Endothelial cell (in vitro differentiated cells): Measurements from ENCODE around the gene DSC2. TPM values are rescaled to one million over a fixed set of nuclear protein-coding genes. Genes with fewer than 3 reads are reported as not detected.
"Not testable (repeated sequence)": the region's sequence is repeated elsewhere in the genome, so short reads cannot be mapped to it uniquely, and the experiment has no call there.

ENCODE experiments used
- DNase-seq: peaks from one replicate; pipeline ENCODE4 v3.0.0; 2021; ENCODE audit warnings: low spot score
- H3K27ac Mint-ChIP-seq: one replicate; pipeline ENCODE4 v1.8.0; 2021; ENCODE audit warnings: mixed read lengths, inconsistent platforms; ENCODE audit not compliant: unreplicated experiment
- H3K27me3 Mint-ChIP-seq: one replicate; pipeline ENCODE4 v1.8.0; 2021; ENCODE audit warnings: mild to moderate bottlenecking, moderate library complexity, mixed read lengths, inconsistent platforms; ENCODE audit not compliant: unreplicated experiment
- H3K36me3 Mint-ChIP-seq: one replicate; pipeline ENCODE4 v1.8.0; 2021; ENCODE audit warnings: mild to moderate bottlenecking, low read depth, mixed read lengths, inconsistent platforms; ENCODE audit not compliant: unreplicated experiment
- H3K4me1 Mint-ChIP-seq: one replicate; pipeline ENCODE4 v1.8.0; 2021; ENCODE audit warnings: mild to moderate bottlenecking, mixed read lengths, inconsistent platforms; ENCODE audit not compliant: unreplicated experiment
- H3K4me3 Mint-ChIP-seq: one replicate; pipeline ENCODE4 v1.8.0; 2021; ENCODE audit warnings: mild to moderate bottlenecking, mixed read lengths, inconsistent platforms; ENCODE audit not compliant: unreplicated experiment
- H3K9me3 Mint-ChIP-seq: one replicate; pipeline ENCODE4 v1.8.0; 2021; ENCODE audit warnings: mixed read lengths, inconsistent platforms; ENCODE audit not compliant: unreplicated experiment
- total RNA-seq: library from RNA; stranded (reverse); fragmentation: NEBNext Ultra II Directional; extraction: Animal tissue kit (Norgen Biotek cat#: 25700); gene quantifications from one replicate; pipeline ENCODE4 v1.2.1, GENCODE V29; 2021; ENCODE audit not compliant: unreplicated experiment
- TF ChIP-seq, protein P1 (sequence below): fragments of 200-600 bp; sonication (generic); IDR thresholded peaks from one replicate; pipeline ENCODE4 v1.5.0; 2021; ENCODE audit warnings: antibody characterized with exemption; ENCODE audit not compliant: unreplicated experiment

Gene DSC2
- total RNA-seq, 1 donor from 2014 or later, result 65.4 TPM

DNA sequence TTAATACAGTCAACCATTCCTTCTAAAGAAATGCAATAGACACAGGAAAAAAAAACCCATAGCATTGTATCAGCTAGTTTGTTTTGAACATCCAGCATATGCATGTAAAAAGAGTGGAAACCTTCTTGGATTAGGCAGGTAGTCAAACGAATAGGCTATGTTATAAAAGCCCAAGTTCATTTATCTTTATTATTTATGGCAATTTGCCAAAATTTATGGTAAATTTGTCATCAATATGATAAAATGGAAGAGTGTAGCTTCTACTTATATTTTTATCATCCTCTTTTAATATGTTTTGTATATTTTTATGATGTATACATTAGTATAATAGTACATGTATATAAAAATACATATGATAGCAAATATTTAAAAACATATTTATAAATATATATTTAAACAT is 36.5 kb upstream of the DSC2 start:
- Mint-ChIP-seq H3K9me3 (no peaks in the 10 kb centered on the region), H3K4me1 (no peaks in the 10 kb centered on the region), H3K4me3 (no peak overlapping the region), H3K27me3 (no peaks in the 10 kb centered on the region), H3K27ac (no peak overlapping the region), H3K36me3 (no peaks in the 10 kb centered on the region)
- TF ChIP-seq, protein P1, sequence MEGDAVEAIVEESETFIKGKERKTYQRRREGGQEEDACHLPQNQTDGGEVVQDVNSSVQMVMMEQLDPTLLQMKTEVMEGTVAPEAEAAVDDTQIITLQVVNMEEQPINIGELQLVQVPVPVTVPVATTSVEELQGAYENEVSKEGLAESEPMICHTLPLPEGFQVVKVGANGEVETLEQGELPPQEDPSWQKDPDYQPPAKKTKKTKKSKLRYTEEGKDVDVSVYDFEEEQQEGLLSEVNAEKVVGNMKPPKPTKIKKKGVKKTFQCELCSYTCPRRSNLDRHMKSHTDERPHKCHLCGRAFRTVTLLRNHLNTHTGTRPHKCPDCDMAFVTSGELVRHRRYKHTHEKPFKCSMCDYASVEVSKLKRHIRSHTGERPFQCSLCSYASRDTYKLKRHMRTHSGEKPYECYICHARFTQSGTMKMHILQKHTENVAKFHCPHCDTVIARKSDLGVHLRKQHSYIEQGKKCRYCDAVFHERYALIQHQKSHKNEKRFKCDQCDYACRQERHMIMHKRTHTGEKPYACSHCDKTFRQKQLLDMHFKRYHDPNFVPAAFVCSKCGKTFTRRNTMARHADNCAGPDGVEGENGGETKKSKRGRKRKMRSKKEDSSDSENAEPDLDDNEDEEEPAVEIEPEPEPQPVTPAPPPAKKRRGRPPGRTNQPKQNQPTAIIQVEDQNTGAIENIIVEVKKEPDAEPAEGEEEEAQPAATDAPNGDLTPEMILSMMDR, result no peak
- no peak for DNase-seq

DNA sequence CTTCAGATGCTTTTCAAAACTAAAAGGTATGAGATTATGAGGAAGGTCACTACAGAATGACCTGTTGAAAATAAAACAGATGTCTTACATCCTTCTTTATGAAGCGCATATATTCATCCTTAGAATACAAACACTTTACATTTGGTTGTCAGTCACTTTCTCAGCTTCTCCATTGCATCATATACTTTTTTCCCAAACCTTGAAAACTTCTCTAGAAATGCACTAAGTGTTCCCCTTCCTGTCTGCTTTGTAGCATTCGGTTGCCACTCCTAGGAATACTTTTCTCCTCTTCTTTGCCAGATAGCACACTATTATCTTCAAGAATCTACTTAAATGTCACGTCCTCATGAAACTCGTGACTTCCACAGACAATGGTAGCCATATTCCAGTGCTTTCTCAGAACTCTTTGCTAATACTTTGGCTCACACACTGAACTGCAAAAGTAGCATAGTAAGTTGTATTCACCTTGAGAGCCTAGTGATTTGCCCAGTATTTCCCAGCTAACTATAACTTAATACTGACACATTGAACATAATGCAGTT is 32.8 kb upstream of the DSC2 start:
- Mint-ChIP-seq H3K4me1 (no peaks in the 10 kb centered on the region), H3K27ac (no peak overlapping the region), H3K27me3 (no peaks in the 10 kb centered on the region)

DNA sequence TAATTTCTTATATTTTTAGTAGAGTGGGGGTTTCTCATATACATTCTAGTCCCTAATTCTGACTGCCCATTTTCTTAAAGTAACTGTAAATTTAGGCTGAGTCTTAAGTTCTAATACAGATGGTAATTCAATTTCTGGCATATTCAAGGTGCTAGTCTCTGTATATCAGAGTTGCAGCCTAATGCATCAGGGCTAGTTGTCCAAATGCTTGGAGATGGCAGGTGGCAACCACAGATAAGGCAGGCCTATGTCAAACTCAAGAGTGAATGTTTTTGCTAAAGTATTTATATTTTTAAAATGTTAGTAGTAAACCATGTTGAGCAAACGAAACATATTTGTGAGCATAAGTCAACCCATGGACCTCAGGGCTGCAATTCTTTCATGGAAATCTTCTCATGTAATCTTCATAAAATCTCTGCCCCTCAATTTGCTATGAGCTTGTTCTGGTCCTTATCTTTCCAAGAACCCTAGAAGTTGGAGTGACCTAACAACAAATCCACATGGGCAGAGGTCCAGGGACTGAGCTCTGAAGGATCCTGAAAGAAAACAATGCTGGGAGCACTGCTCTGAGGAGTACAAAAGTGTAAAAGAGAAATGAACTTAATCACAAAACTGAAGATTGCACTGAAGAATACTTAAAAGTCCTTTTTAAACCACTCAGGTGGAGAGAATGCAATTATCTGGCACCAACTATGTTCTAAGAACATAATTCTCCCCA is 27.3 kb upstream of the DSC2 start:
- DNase-seq, result no peak
- H3K36me3 Mint-ChIP-seq, result no peaks in the 10 kb centered on the region
- H3K4me1 Mint-ChIP-seq, result no peaks in the 10 kb centered on the region
- H3K27me3 Mint-ChIP-seq, result no peaks in the 10 kb centered on the region
- no peak overlapping the region for H3K4me3 Mint-ChIP-seq
- H3K9me3 Mint-ChIP-seq, result no peaks in the 10 kb centered on the region
- H3K27ac Mint-ChIP-seq, result no peak overlapping the region
- TF ChIP-seq, protein P1, result no peak

More for the DNA sequence above, 32.8 kb upstream of the DSC2 start:
- H3K4me3 Mint-ChIP-seq, result no peak overlapping the region
- no peak for DNase-seq
- TF ChIP-seq, protein P1, result no peak
- H3K9me3 Mint-ChIP-seq, result no peaks in the 10 kb centered on the region
- no peaks in the 10 kb centered on the region for H3K36me3 Mint-ChIP-seq

DNA sequence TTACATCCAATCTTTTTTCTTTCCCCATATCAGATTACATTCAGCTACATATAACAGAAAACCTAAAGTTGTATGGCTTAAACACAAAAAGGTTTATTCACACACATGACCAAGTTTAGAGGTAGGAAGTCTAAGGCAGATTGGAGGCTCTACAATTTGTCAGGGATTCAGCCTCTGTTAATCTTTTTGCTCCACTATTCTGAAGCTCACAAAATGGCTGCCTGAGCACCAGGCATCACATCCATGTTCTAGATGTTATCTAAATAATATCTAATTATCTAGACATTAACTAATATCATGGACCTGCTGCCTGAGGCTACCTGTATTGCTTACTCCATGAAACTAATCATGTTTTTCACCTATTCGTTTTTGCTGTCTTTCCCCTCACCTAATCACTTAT is 23.7 kb upstream of the DSC2 start:
- H3K36me3 Mint-ChIP-seq, result no peaks in the 10 kb centered on the region
- DNase-seq, result no peak
- TF ChIP-seq, protein P1, result no peak
- no peak overlapping the region for H3K27ac Mint-ChIP-seq
- H3K9me3 Mint-ChIP-seq, result no peaks in the 10 kb centered on the region
- no peak overlapping the region for H3K4me3 Mint-ChIP-seq
- H3K4me1 Mint-ChIP-seq, result no peaks in the 10 kb centered on the region
- H3K27me3 Mint-ChIP-seq, result no peaks in the 10 kb centered on the region

DNA sequence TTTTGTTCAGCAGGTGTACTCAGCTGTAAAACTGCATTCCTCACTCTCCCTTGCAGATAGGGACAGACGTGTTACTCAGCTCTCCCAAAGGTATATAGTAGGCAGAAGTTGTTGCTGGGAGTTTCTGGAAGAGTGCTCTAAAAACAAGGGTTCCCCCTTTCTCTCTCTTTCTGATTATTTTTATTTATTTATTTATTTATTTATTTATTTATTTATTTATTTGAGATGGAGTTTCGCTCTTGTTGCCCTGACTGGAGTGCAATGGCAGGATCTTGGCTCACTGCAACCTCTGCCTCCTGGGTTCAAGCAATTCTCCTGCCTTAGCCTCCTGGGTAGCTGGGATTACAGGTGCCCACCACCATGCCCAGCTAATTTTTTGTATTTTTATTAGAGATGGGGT is 20.9 kb upstream of the DSC2 start:
- not testable (repeated sequence) for H3K4me1 Mint-ChIP-seq, DNase-seq, H3K36me3 Mint-ChIP-seq, H3K27me3 Mint-ChIP-seq, H3K9me3 Mint-ChIP-seq, H3K4me3 Mint-ChIP-seq, H3K27ac Mint-ChIP-seq
